ENCODE measurements around the gene FAM117A.

- TF ChIP-seq, protein P1, sequence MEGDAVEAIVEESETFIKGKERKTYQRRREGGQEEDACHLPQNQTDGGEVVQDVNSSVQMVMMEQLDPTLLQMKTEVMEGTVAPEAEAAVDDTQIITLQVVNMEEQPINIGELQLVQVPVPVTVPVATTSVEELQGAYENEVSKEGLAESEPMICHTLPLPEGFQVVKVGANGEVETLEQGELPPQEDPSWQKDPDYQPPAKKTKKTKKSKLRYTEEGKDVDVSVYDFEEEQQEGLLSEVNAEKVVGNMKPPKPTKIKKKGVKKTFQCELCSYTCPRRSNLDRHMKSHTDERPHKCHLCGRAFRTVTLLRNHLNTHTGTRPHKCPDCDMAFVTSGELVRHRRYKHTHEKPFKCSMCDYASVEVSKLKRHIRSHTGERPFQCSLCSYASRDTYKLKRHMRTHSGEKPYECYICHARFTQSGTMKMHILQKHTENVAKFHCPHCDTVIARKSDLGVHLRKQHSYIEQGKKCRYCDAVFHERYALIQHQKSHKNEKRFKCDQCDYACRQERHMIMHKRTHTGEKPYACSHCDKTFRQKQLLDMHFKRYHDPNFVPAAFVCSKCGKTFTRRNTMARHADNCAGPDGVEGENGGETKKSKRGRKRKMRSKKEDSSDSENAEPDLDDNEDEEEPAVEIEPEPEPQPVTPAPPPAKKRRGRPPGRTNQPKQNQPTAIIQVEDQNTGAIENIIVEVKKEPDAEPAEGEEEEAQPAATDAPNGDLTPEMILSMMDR (IDR thresholded peaks at IDR 0.05): no peak
- no peak for TF ChIP-seq POLR2A (IDR thresholded peaks at IDR 0.05)
Measured at GRCh38 chr17:49715216-49715615, 48.7 kb downstream of the FAM117A start.

Measured in lower leg skin (tissue), 3 donors.